GM18505 (cell line): ENCODE measurements around the gene UGT2B10.
"Not testable (repeated sequence)": the region's sequence is repeated elsewhere in the genome, so short reads cannot be mapped to it uniquely, and the experiment has no call there.

Source experiments
- ATAC-seq: cut with Tn5 transposase; IDR thresholded peaks from one replicate; pipeline ENCODE4 v1.9.1; 2021; ENCODE audit not compliant: unreplicated experiment
- POLR2A ChIP-seq: IDR thresholded peaks from 4 replicates; pipeline ENCODE4 v1.6.1; 2011; ENCODE audit warnings: borderline replicate concordance; ENCODE audit not compliant: insufficient read depth, insufficient read length; ENCODE audit errors: extremely low read depth

The UGT2B10 gene

GRCh38 chr4:68815617-68816409, at the start of gene UGT2B10:
UGT2B10 (plus strand) TSS chr4:68815994; CDS start chr4:68816020, 26 bp downstream.
- not testable (repeated sequence) for ATAC-seq

GRCh38 chr4:68771836-68772235, 44.0 kb upstream of the UGT2B10 start:
- ATAC-seq, result not testable (repeated sequence)

GRCh38 chr4:68773699-68774098, 42.1 kb upstream of the UGT2B10 start:
- TF ChIP-seq POLR2A, result no peak
- no peak for ATAC-seq

DNA sequence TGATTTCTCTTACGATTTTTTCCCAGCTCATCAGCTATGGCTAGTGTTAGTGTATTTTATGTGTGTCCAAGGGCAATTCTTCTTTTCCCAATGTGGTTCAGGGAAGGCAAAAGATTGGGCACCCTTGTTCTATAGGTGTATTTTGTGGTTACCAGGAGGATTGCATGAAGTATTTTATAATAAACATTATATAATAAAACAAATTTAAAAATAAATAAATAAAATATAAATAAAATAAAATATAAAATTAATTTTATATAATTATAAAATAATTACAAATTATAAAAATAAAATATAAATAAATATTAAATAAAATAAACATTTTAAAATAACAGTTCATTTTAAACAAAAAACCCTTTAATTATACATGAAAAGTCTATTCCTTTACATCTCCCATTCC, 35.6 kb upstream of the UGT2B10 start:
- no peak for TF ChIP-seq POLR2A
- ATAC-seq, result no peak

DNA sequence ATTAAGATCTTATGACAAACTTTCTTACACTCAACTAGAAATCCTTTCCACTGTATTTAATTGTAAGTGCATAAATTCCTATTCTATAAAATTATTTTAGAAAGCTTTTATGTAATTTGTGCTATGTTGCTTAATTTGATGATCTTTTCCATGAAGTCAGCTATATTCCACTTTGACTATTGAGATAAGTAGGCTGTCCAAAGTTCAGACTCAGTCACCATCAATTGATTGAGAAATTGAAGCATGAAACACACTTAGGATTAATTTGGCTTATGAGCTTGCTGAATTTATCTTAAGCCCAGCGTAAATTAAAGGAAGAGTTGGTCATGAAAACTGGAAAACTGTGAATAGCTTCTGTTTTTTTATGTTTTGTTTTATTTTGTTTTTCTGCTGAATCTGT, 18.7 kb upstream of the UGT2B10 start:
- no peak for TF ChIP-seq POLR2A
- ATAC-seq, result no peak

- ATAC-seq, result no peak
- TF ChIP-seq POLR2A, result no peak
These were observed 18.2 kb upstream of the UGT2B10 start for GRCh38 chr4:68797618-68798017.

GRCh38 chr4:68803013-68803412, 12.8 kb upstream of the UGT2B10 start:
- ATAC-seq, result no peak

GRCh38 chr4:68808060-68808459, 7.7 kb upstream of the UGT2B10 start:
- ATAC-seq, result no peak
- TF ChIP-seq POLR2A, result no peak

More at GRCh38 chr4:68803013-68803412, 12.8 kb upstream of the UGT2B10 start:
- no peak for TF ChIP-seq POLR2A

- TF ChIP-seq POLR2A, result no peak
- ATAC-seq, result no peak
These were observed 4.9 kb upstream of the UGT2B10 start for GRCh38 chr4:68810919-68811318.

DNA sequence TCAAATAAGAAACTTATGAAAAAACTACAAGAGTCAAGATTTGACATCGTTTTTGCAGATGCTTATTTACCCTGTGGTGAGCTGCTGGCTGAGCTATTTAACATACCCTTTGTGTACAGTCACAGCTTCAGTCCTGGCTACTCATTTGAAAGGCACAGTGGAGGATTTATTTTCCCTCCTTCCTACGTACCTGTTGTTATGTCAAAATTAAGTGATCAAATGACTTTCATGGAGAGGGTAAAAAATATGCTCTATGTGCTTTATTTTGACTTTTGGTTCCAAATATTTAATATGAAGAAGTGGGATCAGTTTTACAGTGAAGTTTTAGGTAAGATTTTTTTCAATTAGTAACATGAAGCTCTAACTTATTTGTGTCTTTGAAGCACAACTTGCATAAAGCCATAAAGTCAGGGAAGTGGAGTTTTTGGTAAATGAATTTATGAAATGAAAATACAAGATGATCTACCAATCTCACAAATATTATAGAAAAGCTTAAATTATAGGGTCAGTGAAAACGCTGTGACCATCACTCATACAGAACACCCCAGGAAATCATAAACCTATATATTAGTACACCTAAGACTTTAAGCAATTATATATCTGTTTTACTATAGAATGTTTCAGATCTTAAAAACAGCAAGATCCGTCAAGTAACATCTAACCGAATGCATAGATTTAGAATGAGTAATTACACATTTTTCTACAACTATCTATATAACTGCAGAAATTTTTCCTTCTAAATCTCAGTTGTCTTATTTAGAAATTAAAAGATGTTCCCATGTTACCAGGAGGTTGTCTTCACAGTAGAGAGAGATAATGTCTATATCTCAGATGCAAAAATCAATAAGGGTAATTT, 844 bp downstream of the UGT2B10 start:
- not testable (repeated sequence) for ATAC-seq

DNA sequence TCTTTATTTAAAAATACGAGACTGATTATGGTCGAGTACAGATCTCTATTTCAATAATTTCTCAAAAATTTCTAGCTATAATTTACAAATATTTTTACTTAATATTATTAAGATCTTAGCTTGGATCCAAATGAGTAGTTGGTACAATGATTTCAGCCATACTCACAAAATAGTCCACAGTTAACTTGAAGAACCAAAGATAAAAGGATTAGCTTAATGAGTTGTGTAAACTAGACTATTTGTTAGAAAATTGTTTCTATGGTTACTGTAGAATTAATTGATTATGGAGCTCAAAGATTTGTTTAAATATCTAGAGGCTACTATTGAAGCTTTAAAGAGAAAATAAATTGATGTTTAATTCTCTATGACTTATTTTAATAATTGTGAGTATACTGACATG, 1.6 kb downstream of the UGT2B10 start:
- no peak for TF ChIP-seq POLR2A
- ATAC-seq, result no peak

DNA sequence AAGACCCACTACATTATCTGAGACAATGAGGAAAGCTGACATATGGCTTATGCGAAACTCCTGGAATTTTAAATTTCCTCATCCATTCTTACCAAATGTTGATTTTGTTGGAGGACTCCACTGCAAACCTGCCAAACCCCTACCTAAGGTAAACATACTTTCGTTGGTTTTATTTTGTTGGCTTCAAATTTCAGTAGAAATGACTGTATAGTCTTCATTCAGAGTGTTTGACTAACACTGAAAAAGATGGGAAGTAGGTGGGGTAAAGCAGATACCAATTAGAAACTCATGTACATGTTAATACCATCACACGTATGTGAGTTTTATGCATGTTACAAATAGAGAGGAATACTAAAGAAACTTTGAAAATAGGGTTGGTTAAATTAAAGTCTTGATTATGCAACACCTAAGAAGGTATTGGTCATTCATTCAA, 2.3 kb downstream of the UGT2B10 start:
- not testable (repeated sequence) for ATAC-seq

- no peak for TF ChIP-seq POLR2A
These were observed 15.8 kb downstream of the UGT2B10 start for GRCh38 chr4:68831642-68832041.

GRCh38 chr4:68850293-68850692, 34.5 kb downstream of the UGT2B10 start:
- no peak for TF ChIP-seq POLR2A
- ATAC-seq, result no peak

More at GRCh38 chr4:68831642-68832041, 15.8 kb downstream of the UGT2B10 start:
- no peak for ATAC-seq
